ENCODE measurements around the gene SMIM35. TPM values are rescaled to one million over a fixed set of nuclear protein-coding genes. Genes with fewer than 3 reads are reported as not detected.

SMIM35 gene
- total RNA-seq, 6 donors from 2014 or later: not detected

Other genes with a start within 250 kb of the SMIM35 start
- gene FXYD6, start 210.3 kb downstream of the SMIM35 start, total RNA-seq: 10 to 100 TPM; 16.2 to 61.4 (median 33.8) TPM
- gene TMPRSS13, start 157.6 kb downstream of the SMIM35 start, total RNA-seq: 10 to 100 TPM in 2 of 6 donors, 1 to 10 TPM in 4; 4.6 to 26.2 (median 6.1) TPM
- 100 to 1,000 TPM in 1 of 6 donors, 10 to 100 TPM in 5; 30.7 to 139 (median 46.1) TPM for gene IL10RA, start 100.6 kb downstream of the SMIM35 start, total RNA-seq
- gene TMPRSS4, start 9.9 kb downstream of the SMIM35 start, total RNA-seq: 10 to 100 TPM in 1 of 6 donors, 1 to 10 TPM in 5; 1.6 to 14.3 (median 3.1) TPM
- gene SCN4B, start 65.9 kb upstream of the SMIM35 start, total RNA-seq: 1 to 10 TPM in 5 of 6 donors, under 1 TPM in 1; under 0.01 to 5.5 (median 3.3) TPM
- gene SCN2B, start 89.7 kb upstream of the SMIM35 start, total RNA-seq: 1 to 10 TPM in 1 of 6 donors, under 1 TPM in 3, not detected in 2; 0.22 to 2.4 (median 0.32) TPM
- 100 to 1,000 TPM in 2 of 6 donors, 10 to 100 TPM in 4; 33.0 to 105 (median 49.5) TPM for gene JAML, start 138.0 kb upstream of the SMIM35 start, total RNA-seq
- 10 to 100 TPM in 4 of 6 donors, 1 to 10 TPM in 2; 2.3 to 27.7 (median 10.4) TPM for gene MPZL3, start 165.4 kb upstream of the SMIM35 start, total RNA-seq
- gene MPZL2, start 177.3 kb upstream of the SMIM35 start, total RNA-seq: 100 to 1,000 TPM in 3 of 6 donors, 10 to 100 TPM in 3; 51.6 to 146 (median 110) TPM
- gene CD3E, start 217.8 kb upstream of the SMIM35 start, total RNA-seq: 10 to 100 TPM in 2 of 6 donors, 1 to 10 TPM in 4; 3.9 to 13.6 (median 9.1) TPM

All from upper lobe of left lung (tissue), 6 donors.